ENCODE measurements around the gene ZNF415.

Gene ZNF415

DNA sequence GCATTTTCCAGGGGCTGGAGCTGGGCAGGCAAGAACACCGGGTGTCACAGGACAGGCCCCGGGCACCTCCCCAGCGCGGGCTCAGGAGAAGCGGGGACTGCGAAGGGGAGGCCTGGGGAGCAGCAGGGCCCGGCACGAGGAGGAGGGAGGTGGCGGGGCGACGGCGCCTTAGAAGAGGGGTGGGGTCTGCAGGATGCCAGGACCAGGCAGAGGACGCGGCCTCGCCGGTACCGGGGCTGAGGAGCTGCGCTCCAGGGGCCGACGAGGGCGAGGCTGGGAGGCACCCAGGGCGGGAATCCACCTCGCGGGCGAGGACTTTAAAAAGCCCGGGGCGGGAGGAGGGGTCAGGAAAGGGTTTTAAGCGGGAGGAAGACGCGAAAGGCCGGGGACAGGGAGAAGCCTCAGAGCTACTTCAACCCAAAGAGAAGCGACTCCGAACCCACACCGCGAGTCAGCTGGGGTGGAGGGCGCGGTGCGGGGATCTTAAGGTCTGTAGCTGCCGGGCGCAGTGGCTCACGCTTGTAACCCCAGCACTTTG is 25.5 kb upstream of the ZNF415 start:
- TF ChIP-seq, protein P1, sequence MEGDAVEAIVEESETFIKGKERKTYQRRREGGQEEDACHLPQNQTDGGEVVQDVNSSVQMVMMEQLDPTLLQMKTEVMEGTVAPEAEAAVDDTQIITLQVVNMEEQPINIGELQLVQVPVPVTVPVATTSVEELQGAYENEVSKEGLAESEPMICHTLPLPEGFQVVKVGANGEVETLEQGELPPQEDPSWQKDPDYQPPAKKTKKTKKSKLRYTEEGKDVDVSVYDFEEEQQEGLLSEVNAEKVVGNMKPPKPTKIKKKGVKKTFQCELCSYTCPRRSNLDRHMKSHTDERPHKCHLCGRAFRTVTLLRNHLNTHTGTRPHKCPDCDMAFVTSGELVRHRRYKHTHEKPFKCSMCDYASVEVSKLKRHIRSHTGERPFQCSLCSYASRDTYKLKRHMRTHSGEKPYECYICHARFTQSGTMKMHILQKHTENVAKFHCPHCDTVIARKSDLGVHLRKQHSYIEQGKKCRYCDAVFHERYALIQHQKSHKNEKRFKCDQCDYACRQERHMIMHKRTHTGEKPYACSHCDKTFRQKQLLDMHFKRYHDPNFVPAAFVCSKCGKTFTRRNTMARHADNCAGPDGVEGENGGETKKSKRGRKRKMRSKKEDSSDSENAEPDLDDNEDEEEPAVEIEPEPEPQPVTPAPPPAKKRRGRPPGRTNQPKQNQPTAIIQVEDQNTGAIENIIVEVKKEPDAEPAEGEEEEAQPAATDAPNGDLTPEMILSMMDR (IDR thresholded peaks at IDR 0.05; ENCODE audit: low read depth, low read length): no peak
- peak; percentile 2 for DNase-seq (ENCODE audit: extremely low read depth, low read depth)

GRCh38 chr19:53157626-53158025 is 24.9 kb upstream of the ZNF415 start:
- TF ChIP-seq, protein P1 (IDR thresholded peaks at IDR 0.05; ENCODE audit: low read depth, low read length): no peak
- no peak for DNase-seq (ENCODE audit: extremely low read depth, low read depth)

- no peak for DNase-seq (ENCODE audit: extremely low read depth, low read depth)
Measured at GRCh38 chr19:53156850-53157249, 24.1 kb upstream of the ZNF415 start.

DNA sequence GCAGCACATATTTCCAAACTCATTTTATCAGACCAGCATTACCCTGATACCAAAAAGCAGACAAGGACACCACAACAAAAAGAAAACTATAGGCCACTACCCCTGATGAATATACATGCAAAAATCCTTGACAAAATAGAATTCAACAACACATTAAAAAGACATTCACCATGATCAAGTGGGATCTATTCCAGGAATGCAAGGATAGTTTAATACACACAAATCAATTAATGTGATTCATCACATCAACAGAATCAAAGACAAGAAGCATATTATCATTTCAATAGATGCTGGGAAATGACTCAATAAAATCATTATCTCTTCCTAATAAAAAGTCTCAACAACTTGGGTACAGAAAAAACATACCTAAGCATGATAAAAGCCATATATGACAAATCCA is 14.9 kb upstream of the ZNF415 start:
- TF ChIP-seq, protein P1 (IDR thresholded peaks at IDR 0.05; ENCODE audit: low read depth, low read length): no peak
- no peak for DNase-seq (ENCODE audit: extremely low read depth, low read depth)

More at GRCh38 chr19:53156850-53157249, 24.1 kb upstream of the ZNF415 start:
- TF ChIP-seq, protein P1 (IDR thresholded peaks at IDR 0.05; ENCODE audit: low read depth, low read length): no peak

GRCh38 chr19:53140351-53140750 is 7.6 kb upstream of the ZNF415 start:
- TF ChIP-seq, protein P1 (IDR thresholded peaks at IDR 0.05; ENCODE audit: low read depth, low read length): no peak
- no peak for DNase-seq (ENCODE audit: extremely low read depth, low read depth)

DNA sequence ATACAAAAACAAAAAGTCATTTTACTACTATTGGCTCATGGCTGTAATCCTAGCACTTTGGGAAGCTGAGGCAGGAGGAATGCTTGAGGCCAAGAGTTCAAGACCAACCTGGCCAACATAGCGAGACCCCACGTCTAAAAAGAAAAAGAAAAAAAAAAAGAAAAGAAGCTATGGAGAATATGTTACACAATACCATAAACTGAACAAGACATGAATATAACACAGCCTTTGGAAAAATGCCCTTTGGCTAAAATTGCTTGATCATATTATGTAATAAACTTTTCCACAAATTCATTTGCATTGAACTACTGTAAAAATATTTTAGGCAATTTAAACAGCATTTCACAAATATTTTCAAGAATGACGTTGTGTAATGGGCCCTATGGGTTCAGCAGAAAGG is 3.7 kb upstream of the ZNF415 start:
- DNase-seq (ENCODE audit: extremely low read depth, low read depth): no peak
- TF ChIP-seq, protein P1 (IDR thresholded peaks at IDR 0.05; ENCODE audit: low read depth, low read length): no peak

DNA sequence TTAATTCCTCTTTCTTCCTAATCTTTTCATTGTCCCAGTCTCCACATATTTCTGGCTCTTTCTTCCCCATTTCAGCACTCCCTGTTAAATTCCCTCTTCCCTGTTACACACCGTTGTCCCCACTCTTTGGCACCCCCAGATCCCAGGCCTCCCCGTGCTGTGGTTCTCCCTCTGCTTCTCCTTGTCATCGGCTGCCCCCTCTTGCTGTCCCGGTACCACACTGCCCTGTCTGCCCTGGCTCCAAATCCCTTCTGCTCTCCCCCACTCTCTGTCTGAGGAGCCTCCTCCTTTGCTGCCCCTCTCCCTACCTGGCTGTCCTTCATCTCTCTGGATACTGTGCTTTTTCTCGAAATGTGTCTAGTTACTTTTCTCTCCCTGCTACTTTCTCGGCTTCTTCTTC is 983 bp downstream of the ZNF415 start:
- no peak for DNase-seq (ENCODE audit: extremely low read depth, low read depth)
- TF ChIP-seq, protein P1 (IDR thresholded peaks at IDR 0.05; ENCODE audit: low read depth, low read length): no peak

All from AG09319 (cell line).